NCI-H748 (cell line): ENCODE data around the gene ANKRD65.
"Not testable (repeated sequence)": the region's sequence is repeated elsewhere in the genome, so short reads cannot be mapped to it uniquely, and the experiment has no call there.

Experiments used
- DNase-seq: peaks from one replicate; lab custom pipeline; 2025; ENCODE audit not compliant: unreplicated experiment; lab: John Stamatoyannopoulos, UW

The ANKRD65 gene

GRCh38 chr1:1418464-1419362 lies 2.4 kb downstream of the ANKRD65 start:
- no peak for DNase-seq

GRCh38 chr1:1417825-1418463 lies 3.1 kb downstream of the ANKRD65 start:
- not testable (repeated sequence) for DNase-seq

GRCh38 chr1:1417396-1417795 lies 3.7 kb downstream of the ANKRD65 start:
- DNase-seq, result not testable (repeated sequence)

- no peak for DNase-seq
Observed at GRCh38 chr1:1415751-1416150, 5.3 kb downstream of the ANKRD65 start.

- not testable (repeated sequence) for DNase-seq
Observed at GRCh38 chr1:1412311-1412902, 8.7 kb downstream of the ANKRD65 start.

- no peak for DNase-seq
Observed at GRCh38 chr1:1411626-1412025, 9.4 kb downstream of the ANKRD65 start.

GRCh38 chr1:1410238-1410637 lies 10.8 kb downstream of the ANKRD65 start:
- not testable (repeated sequence) for DNase-seq

- no peak for DNase-seq
Observed at GRCh38 chr1:1407636-1408318, 13.3 kb downstream of the ANKRD65 start.

- peak; percentile 89 for DNase-seq
Observed at GRCh38 chr1:1406821-1407635, 14.0 kb downstream of the ANKRD65 start, which contains the start of gene MRPL20. Gene MRPL20 (minus strand): TSS chr1:1407293. CDS start chr1:1407217, 76 bp downstream.

- no peak for DNase-seq
Observed at GRCh38 chr1:1406101-1406820, 14.8 kb downstream of the ANKRD65 start.

- no peak for DNase-seq
Observed at GRCh38 chr1:1403653-1404052, 17.4 kb downstream of the ANKRD65 start.

- not testable (repeated sequence) for DNase-seq
Observed at GRCh38 chr1:1402901-1403392, 18.1 kb downstream of the ANKRD65 start.

- DNase-seq, result peak; percentile 21
Observed at GRCh38 chr1:1402072-1402900, 18.8 kb downstream of the ANKRD65 start.

GRCh38 chr1:1401457-1402010 lies 19.5 kb downstream of the ANKRD65 start:
- DNase-seq, result no peak

GRCh38 chr1:1400576-1401456 lies 20.3 kb downstream of the ANKRD65 start:
- DNase-seq, result no peak

- no peak for DNase-seq
Observed at GRCh38 chr1:1399872-1400575, 21.1 kb downstream of the ANKRD65 start.
